Esophagus (tissue), 2 donors: ENCODE results near the gene TTF2. TPM values are rescaled to one million over a fixed set of nuclear protein-coding genes. Genes with fewer than 3 reads are reported as not detected.
"Not testable (repeated sequence)": the region's sequence is repeated elsewhere in the genome, so short reads cannot be mapped to it uniquely, and the experiment has no call there.

Experiments
- H3K27ac ChIP-seq, 2 donors: one replicate each; pipeline ENCODE4 v1.5.1; 2013; ENCODE audit warnings: low read depth in 2 of 2, mild to moderate bottlenecking in 2 of 2, inconsistent platforms in 1 of 2, low read length in 1 of 2, moderate library complexity in 1 of 2
- H3K27me3 ChIP-seq, 2 donors: one replicate each; pipeline ENCODE4 v1.6.1; 2013; ENCODE audit warnings: low read length in 2 of 2, control low read depth in 1 of 2, mild to moderate bottlenecking in 1 of 2; ENCODE audit not compliant: insufficient read depth in 2 of 2, control insufficient read depth in 1 of 2
- H3K36me3 ChIP-seq, 2 donors: one replicate each; pipeline ENCODE4 v1.6.1; 2013; ENCODE audit warnings: low read length in 1 of 2; ENCODE audit not compliant: control insufficient read depth in 2 of 2, insufficient read depth in 2 of 2
- H3K4me1 ChIP-seq, 2 donors: one replicate each; pipeline ENCODE4 v1.6.1; 2013; ENCODE audit warnings: low read length in 1 of 2; ENCODE audit not compliant: control insufficient read depth in 2 of 2, insufficient read depth in 2 of 2
- H3K4me3 ChIP-seq, 2 donors: one replicate each; pipeline ENCODE4 v1.5.1; 2013; ENCODE audit warnings: low read length in 2 of 2, mild to moderate bottlenecking in 2 of 2, low read depth in 1 of 2, moderate library complexity in 1 of 2
- H3K9me3 ChIP-seq, 2 donors: one replicate each; pipeline ENCODE4 v1.6.1; 2013; ENCODE audit warnings: mild to moderate bottlenecking in 2 of 2, low read depth in 1 of 2, low read length in 1 of 2, moderate library complexity in 1 of 2; ENCODE audit not compliant: control insufficient read depth in 2 of 2, insufficient read depth in 1 of 2
- WGBS, 2 donors: extraction: QIAGEN DNeasy Blood & Tissue Kit; methylation state at CpG; one replicate each; pipeline ENCODE4 v1.1.7; 2013; 5-methylcytosine and 5-hydroxymethylcytosine counted together
- polyA plus RNA-seq, 2 donors: library from polyadenylated mRNA; stranded (reverse); fragments of 200-250 nt; gene quantifications; one replicate each; pipeline ENCODE4 v1.2.3, GENCODE V29; 2013
- donor health status: healthy with polysubstance abuse.
- donor health status: Bipolar disorder and iron deficiency.

TTF2 gene
- polyA plus RNA-seq, 2 donors: 5.7 to 6.7 TPM

DNA sequence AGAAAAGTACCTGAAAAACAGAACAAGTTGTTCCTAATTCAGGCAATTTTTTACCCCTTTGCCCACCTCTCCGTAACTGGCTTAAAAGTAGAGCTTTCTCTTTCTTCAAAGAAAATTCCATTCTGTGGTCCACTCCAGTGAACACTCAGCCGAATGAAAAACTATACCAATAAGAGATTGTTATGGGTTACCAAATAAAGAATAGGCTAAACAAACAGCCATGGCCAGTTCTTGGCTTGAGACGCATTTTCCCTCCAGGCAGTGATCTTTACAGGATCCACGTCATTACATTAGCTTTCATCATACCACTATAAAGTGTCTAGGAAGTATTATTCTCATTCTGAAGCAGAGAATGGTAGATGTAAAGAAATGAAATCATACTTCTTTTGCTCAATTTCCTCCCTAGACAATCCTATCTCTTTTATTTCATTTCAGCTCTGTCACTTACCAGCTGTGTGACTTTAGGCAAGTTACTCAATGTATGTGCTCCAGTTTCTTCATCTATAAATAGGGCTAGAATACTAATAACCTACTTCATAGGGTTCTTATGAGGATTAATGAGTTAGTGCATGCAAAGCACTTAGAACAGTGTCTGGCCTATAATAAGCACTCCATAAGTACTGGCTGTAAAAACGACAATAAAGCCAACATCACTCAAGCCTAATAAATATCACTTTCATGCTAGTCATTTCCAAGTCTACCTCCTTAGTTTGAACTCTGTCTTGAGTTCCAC is 87.9 kb downstream of the TTF2 start:
- Histone ChIP-seq H3K27me3 (peaks cover 0 to 2% of the 10 kb centered on the region in 2 donors), H3K4me3 (no peak overlapping the region), H3K36me3 (no peaks in the 10 kb centered on the region), H3K9me3 (no peaks in the 10 kb centered on the region), H3K4me1 (no peaks in the 10 kb centered on the region), H3K27ac (no peak overlapping the region)
- 63 to 71% methylated on average over 5 of the region's 5 CpGs for WGBS, 2 donors

GRCh38 chr1:117150316-117150715 is 90.2 kb downstream of the TTF2 start:
- H3K9me3 ChIP-seq: no peaks in the 10 kb centered on the region
- no peaks in the 10 kb centered on the region for H3K36me3 ChIP-seq
- no peak overlapping the region for H3K4me3 ChIP-seq
- WGBS, 2 donors: 76 to 79% methylated on average over 2 of the region's 2 CpGs
- peaks cover 0 to 2% of the 10 kb centered on the region in 2 donors for H3K27me3 ChIP-seq
- no peaks in the 10 kb centered on the region for H3K4me1 ChIP-seq
- no peak overlapping the region for H3K27ac ChIP-seq

DNA sequence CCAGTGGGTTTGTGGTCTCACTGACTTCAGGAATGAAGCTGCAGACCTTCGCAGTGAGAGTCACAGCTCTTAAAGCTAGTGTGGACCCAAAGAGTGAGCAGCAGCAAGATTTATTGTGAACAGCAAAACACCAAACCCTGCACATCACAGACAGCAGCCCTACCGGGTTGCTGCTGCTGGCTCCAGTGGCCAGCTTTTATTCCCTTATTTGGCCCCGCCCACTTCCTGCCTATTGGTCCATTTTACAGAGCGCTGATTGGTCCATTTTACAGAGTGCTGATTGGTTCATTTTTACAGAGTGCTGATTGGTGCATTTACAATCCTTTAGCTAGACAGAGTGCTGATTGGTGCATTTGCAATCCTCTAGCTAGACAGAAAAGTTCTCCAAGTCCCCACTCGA is 91.2 kb downstream of the TTF2 start:
- not testable (repeated sequence) for H3K27me3 ChIP-seq, H3K9me3 ChIP-seq, H3K4me3 ChIP-seq, H3K4me1 ChIP-seq, H3K27ac ChIP-seq, H3K36me3 ChIP-seq
- WGBS, 2 donors: 86 to 88% methylated on average over 5 of the region's 5 CpGs

Other genes starting within 250 kb of the TTF2 start
- 10 to 100 TPM; 25.9 to 37.2 TPM for gene PTGFRN, start 150.4 kb upstream of the TTF2 start, polyA plus RNA-seq
- 1 to 10 TPM; 1.5 to 2.9 TPM for gene CD101, start 58.6 kb upstream of the TTF2 start, polyA plus RNA-seq
- gene TRIM45, start 61.4 kb downstream of the TTF2 start, polyA plus RNA-seq: 1 to 10 TPM; 1.2 to 3.0 TPM
- under 1 TPM in 1 of 2 donors, not detected in 1; 0.06 TPM for gene VTCN1, start 150.6 kb downstream of the TTF2 start, polyA plus RNA-seq